GM12801 (cell line): ENCODE measurements around the gene TMEM200C.

Source experiments
- TF ChIP-seq, protein P1 (sequence below): IDR thresholded peaks from one replicate; pipeline ENCODE4 v1.5.1; 2011; ENCODE audit warnings: control low read depth; ENCODE audit not compliant: insufficient read length; ENCODE audit errors: extremely low read depth

The TMEM200C gene

DNA sequence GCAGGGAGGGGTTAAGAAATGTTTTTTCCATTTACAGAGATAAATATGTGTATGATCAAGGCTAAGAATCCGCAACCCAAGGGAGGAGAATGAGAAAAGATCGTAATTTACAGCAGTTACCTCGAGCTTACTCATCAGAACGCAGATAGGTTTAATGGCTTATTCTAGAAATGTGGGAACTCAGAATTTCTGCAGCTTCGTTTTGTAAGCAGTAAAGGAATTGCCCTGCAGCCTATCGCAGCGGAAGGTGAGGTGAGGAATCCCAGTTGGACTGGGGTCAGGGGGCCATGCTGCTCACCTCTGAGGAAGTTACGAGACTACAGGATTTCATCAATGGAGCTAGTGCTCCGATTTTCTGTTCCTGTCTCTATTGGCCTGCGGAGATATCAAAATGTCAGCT is 8.1 kb upstream of the TMEM200C start:
- TF ChIP-seq, protein P1, sequence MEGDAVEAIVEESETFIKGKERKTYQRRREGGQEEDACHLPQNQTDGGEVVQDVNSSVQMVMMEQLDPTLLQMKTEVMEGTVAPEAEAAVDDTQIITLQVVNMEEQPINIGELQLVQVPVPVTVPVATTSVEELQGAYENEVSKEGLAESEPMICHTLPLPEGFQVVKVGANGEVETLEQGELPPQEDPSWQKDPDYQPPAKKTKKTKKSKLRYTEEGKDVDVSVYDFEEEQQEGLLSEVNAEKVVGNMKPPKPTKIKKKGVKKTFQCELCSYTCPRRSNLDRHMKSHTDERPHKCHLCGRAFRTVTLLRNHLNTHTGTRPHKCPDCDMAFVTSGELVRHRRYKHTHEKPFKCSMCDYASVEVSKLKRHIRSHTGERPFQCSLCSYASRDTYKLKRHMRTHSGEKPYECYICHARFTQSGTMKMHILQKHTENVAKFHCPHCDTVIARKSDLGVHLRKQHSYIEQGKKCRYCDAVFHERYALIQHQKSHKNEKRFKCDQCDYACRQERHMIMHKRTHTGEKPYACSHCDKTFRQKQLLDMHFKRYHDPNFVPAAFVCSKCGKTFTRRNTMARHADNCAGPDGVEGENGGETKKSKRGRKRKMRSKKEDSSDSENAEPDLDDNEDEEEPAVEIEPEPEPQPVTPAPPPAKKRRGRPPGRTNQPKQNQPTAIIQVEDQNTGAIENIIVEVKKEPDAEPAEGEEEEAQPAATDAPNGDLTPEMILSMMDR, result no peak

DNA sequence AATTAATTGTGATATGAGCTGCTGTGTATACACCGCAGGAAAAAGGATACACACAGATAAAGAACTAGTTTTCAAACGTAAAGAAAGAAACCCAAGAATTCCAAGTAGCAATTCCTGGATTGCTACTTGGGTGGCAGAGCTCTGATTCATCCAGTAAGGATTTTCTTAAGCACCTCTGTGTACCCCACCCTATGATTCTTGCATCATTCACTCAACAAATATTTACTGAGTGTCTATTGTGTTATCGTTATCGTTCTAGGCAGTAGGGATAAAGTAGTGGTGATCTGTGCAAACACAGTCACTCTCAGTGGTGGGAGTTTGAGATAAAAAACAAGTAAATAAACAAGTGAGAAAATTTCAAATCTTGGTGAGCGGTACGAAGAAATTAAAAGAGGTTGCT is 4.9 kb upstream of the TMEM200C start:
- TF ChIP-seq, protein P1, result no peak

DNA sequence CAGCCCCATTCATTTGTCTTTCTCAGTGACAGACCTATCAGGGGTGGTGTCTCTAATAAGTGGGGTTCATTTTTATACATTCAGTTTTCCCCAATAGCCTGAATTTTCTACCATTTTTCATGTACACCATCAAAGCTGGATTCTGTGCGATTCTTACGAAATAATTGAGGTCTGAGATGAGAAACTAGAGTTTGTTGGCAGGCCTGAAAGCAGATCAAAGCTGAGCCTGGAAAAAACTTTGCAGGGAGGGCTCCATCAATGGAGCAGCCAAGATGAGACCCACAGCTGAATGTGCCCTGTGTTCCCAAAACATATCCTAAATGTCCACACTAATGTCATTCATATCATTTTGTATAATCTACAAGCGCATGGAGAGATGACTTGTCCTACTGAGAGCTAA is 4.5 kb upstream of the TMEM200C start:
- TF ChIP-seq, protein P1, result no peak

DNA sequence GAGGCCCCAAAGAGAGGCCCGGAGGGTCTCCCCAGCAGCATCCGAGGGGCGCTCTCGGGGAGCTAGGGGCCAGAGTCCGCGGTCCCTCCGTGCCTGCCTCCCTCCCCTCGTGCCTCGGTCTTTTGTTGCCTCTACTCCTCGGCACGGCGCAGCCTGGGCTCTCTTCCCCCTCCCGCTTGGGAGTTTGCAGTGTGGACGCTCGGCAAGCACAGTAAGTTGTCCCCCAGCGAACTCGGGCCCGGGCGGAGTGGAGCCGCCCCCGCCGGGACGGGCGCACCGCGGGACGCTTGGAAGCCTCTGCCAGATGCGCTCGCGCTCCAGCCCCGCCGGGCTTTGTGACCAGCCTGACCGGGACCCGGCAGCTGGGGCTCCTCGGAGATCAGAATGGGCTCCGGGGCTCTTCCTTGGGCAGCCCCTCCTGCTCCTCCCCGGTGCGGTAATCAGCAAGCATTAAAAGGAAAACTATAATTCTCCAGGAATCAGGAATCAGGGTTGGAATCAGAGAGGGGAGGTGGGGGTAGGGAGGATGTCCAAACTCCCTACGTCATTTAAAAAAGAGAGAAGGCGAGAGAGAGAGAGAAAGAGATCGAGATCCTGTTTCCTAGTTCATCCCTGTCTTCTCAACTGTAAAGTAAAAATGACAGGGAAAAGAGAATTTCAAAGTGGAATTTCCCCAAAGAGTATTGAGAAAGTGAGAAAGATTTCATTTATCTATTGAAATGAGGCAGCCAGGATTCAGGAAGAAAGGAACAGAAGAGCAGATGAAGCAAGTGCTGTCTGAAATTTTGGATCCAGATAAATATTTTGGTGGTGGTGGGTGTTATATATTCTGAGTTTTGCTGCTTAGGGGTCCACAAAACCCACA is 786 bp upstream of the TMEM200C start:
- TF ChIP-seq, protein P1, result no peak

DNA sequence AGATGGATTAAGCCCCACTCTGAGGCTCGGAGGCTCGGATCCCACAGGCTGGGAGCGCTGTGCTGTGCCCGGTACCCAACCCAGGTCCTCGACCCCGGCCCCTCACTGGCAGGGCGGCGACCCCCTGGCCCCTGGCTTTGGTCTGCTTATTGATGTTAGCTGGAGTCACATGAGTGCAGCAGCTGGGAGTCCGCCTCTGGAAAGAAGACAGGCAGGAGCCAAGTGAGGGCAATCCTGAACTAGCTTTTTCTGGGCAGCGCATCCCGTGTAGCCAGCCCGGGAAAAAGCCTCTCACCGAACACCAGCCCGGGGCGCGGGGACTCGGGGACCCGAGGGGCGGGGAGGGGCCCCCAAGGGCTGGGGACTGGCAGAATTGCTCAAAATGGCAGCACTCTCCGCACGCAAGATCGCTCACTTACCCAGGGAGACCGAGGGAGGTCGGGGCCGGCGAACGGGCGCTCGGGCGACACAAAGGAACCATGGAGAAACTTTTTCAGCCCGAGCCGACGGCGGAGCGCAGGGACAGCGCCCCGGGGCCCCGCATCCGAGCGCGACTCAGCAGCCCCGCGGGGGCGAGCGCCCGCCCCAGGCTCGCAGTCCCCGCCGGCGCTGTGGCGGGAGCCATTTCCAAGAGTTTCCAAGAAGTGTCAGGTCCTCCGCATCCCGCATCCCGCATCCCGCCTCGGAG is 567 bp downstream of the TMEM200C start:
- TF ChIP-seq, protein P1, result no peak

DNA sequence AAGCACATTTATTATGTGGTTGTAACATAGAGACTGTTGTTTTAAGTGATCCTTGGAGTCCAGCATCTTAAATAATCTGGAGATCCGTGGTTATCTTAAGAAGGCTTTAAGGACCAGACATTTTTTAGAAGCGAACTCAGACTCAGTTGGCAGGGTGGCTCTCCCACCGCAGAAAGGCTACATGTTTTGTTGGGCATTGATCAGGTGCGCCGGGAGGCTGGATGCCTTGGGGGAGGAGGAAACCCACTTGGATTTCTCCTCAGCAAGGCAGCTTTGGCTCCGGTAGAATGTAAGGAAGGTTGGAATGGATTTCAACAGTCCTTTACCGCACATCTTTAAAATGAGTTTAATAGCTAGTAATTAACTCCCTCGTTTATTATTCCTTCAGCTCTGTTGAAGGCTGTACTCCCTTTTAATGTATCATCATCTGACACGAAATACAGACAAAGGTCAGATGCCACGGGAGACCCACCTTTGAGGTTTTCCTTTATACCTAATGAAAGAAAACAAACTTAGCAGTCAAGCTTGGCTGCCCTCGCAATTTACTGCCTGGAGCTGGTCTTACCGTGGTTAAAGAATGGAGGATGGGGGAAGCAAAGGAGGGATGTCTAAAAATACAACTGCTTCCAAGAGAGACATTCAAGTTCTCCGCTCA is 1.2 kb downstream of the TMEM200C start:
- TF ChIP-seq, protein P1, result no peak

DNA sequence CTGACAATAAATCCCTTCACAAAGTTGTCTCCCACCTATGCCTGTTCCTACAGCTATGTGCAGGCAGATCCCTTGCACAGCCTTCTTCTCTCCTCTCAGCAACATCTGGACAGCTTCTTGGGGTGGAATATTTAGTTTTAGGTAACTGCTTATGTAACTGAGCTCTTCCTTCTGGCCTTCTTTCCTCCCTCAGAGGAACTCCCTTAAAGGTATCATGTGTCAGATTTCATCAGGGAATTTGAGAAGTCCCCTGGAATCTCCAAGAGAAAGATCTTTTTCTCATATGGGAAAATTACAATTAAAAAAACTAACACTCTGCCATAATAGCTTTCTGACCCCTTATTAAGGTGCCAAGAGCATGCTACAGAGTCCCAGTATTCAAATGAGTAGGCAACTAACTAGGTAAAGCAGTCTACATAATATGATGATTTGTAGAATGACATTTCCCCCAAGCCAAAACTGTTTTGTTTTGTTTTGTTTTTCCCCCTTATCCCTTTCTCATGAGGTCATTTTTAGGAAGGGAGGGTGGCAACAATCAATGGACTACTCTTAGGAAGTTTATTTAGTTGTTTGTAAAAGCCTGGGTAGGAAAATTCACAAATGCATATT is 2.4 kb downstream of the TMEM200C start:
- TF ChIP-seq, protein P1, result no peak
